GM13976 (cell line): ENCODE data around the gene ARHGAP9.
"Not testable (repeated sequence)": the region's sequence is repeated elsewhere in the genome, so short reads cannot be mapped to it uniquely, and the experiment has no call there.

Experiments used
- DNase-seq: peaks from one replicate; pipeline ENCODE4 v3.0.0; 2012; ENCODE audit warnings: low spot score
- CTCF ChIP-seq: IDR thresholded peaks from 2 replicates; pipeline ENCODE4 v1.5.1; 2012; ENCODE audit warnings: borderline replicate concordance, mild to moderate bottlenecking; ENCODE audit not compliant: insufficient read depth; ENCODE audit errors: extremely low read depth, missing control alignments, control extremely low read depth
- in situ Hi-C: fragments of 300-500 bp; cut with MboI; formaldehyde crosslinking; loops from one replicate; pipeline ENCODE4 v1.12.0; 2022; ENCODE audit warnings: low sequenced_read_pairs, mixed read lengths, inconsistent platforms; ENCODE audit not compliant: unreplicated experiment

Gene ARHGAP9

GRCh38 chr12:57516617-57517153 lies 37.0 kb upstream of the ARHGAP9 start:
- no peak for TF ChIP-seq CTCF
- no peak for DNase-seq
- in situ Hi-C loops, result no loop called here

GRCh38 chr12:57515934-57516541 lies 36.4 kb upstream of the ARHGAP9 start:
- TF ChIP-seq CTCF, result no peak
- in situ Hi-C loops, result no loop called here
- DNase-seq, result no peak

- no peak for DNase-seq
- no peak for TF ChIP-seq CTCF
- in situ Hi-C loops, result no loop called here
These were observed 35.8 kb upstream of the ARHGAP9 start for GRCh38 chr12:57515408-57515933.

- no peak for TF ChIP-seq CTCF
- no peak for DNase-seq
- in situ Hi-C loops, result no loop called here
These were observed 35.2 kb upstream of the ARHGAP9 start for GRCh38 chr12:57514720-57515407.

- DNase-seq, in situ Hi-C loops: not testable (repeated sequence)
These were observed 34.6 kb upstream of the ARHGAP9 start for GRCh38 chr12:57514246-57514645.

GRCh38 chr12:57513677-57514076 lies 34.0 kb upstream of the ARHGAP9 start:
- DNase-seq, in situ Hi-C loops: not testable (repeated sequence)

GRCh38 chr12:57513266-57513665 lies 33.6 kb upstream of the ARHGAP9 start:
- no peak for TF ChIP-seq CTCF
- no peak for DNase-seq
- in situ Hi-C loops, result no loop called here
